H1 (cell line): ENCODE data around the gene IRF7. TPM values are rescaled to one million over a fixed set of nuclear protein-coding genes. Genes with fewer than 3 reads are reported as not detected.

Experiments used
- CTCF ChIA-PET: fragments of 300-600 bp; sonication (Branson Sonifier 250); formaldehyde crosslinking; loops from one replicate; lab custom pipeline; 2021; ENCODE audit not compliant: partially characterized antibody; lab: Charles Lee
- POLR2A ChIA-PET: fragments of 300-600 bp; sonication (Branson Sonifier 250); formaldehyde crosslinking; loops from one replicate; lab custom pipeline; 2021; ENCODE audit warnings: inconsistent platforms; ENCODE audit not compliant: partially characterized antibody; lab: Charles Lee
- DNase-seq, 2 experiments: peaks; one replicate each; pipeline versions ENCODE4 v3.0.0 to v3.0.0-alpha.2; 2010 to 2022; ENCODE audit warnings: low spot score in 2 of 2, low read depth in 1 of 2, mixed read lengths in 1 of 2
- FAIRE-seq: peaks from 2 replicates; lab custom pipeline; 2011; peaks lifted over from hg19 to GRCh38; lab: Jason Lieb, UNC
- H2AFZ ChIP-seq: 2 replicates; pipeline ENCODE4 v1.8.1; 2012; ENCODE audit warnings: low read length, inconsistent platforms
- H2AK5ac ChIP-seq: 2 replicates; pipeline ENCODE4 v1.6.1; 2013; ENCODE audit warnings: low read depth, low read length
- H2BK120ac ChIP-seq: replicated peaks from 2 replicates; pipeline ENCODE3; 2013; ENCODE audit warnings: low read depth, low read length, inconsistent platforms
- H2BK12ac ChIP-seq: 2 replicates; pipeline ENCODE4 v1.6.1; 2013; ENCODE audit warnings: low read depth, low read length
- H2BK15ac ChIP-seq: 2 replicates; pipeline ENCODE4 v1.6.1; 2013; ENCODE audit warnings: low read length
- H2BK20ac ChIP-seq: 2 replicates; pipeline ENCODE4 v1.6.1; 2013; ENCODE audit warnings: low read length
- H2BK5ac ChIP-seq: 2 replicates; pipeline ENCODE4 v1.6.1; 2013; ENCODE audit warnings: low read depth, low read length
- H3K14ac ChIP-seq: 2 replicates; pipeline ENCODE4 v1.6.1; 2013; ENCODE audit warnings: inconsistent platforms; ENCODE audit not compliant: insufficient read length
- H3K18ac ChIP-seq: 2 replicates; pipeline ENCODE4 v1.6.1; 2013; ENCODE audit warnings: low read length; ENCODE audit errors: extremely low read depth
- H3K23ac ChIP-seq: 2 replicates; pipeline ENCODE4 v1.6.1; 2013; ENCODE audit warnings: inconsistent platforms; ENCODE audit not compliant: insufficient read length
- H3K23me2 ChIP-seq: 2 replicates; pipeline ENCODE4 v1.6.1; 2013; ENCODE audit warnings: low read depth, low read length
- H3K27ac ChIP-seq: 2 replicates; pipeline ENCODE4 v1.6.1; 2011; ENCODE audit warnings: low read depth, low read length, inconsistent platforms
- H3K27me3 ChIP-seq, 4 experiments: replicated peaks in 1 of 4; 1 replicate in 1 of 4; 2 replicates in 3 of 4; pipeline versions ENCODE4 v1.6.1 to v1.8.1; 2011 to 2013; ENCODE audit warnings: low read length in 3 of 4, mild to moderate bottlenecking in 3 of 4, inconsistent platforms in 2 of 4, mixed read lengths in 2 of 4, moderate library complexity in 1 of 4; ENCODE audit not compliant: control insufficient read depth in 3 of 4, insufficient read depth in 3 of 4; ENCODE audit errors: extremely low read depth in 1 of 4
- H3K36me3 ChIP-seq, 4 experiments: 2 replicates each; pipeline versions ENCODE4 v1.6.1 to v1.8.1; 2011 to 2013; ENCODE audit warnings: mild to moderate bottlenecking in 4 of 4, low read length in 3 of 4, moderate library complexity in 2 of 4, control low read depth in 1 of 4, inconsistent platforms in 1 of 4; ENCODE audit not compliant: insufficient read depth in 4 of 4, control insufficient read depth in 2 of 4
- H3K4ac ChIP-seq: replicated peaks from 2 replicates; pipeline ENCODE3; 2013; ENCODE audit warnings: low read length, low read depth, mixed read lengths, inconsistent platforms; ENCODE audit not compliant: insufficient read length
- H3K4me1 ChIP-seq, 4 experiments: replicated peaks in 1 of 4; 1 replicate in 1 of 4; 2 replicates in 3 of 4; pipeline versions ENCODE4 v1.6.1 to v1.8.1; 2011 to 2013; ENCODE audit warnings: low read length in 3 of 4, inconsistent platforms in 2 of 4, mixed read lengths in 1 of 4; ENCODE audit not compliant: insufficient read depth in 4 of 4, control insufficient read depth in 3 of 4
- H3K4me2 ChIP-seq, 2 experiments: 2 replicates each; pipeline versions ENCODE4 v1.6.1 to v1.8.1; 2011 to 2013; ENCODE audit warnings: low read depth in 2 of 2, low read length in 2 of 2, control low read depth in 1 of 2, inconsistent platforms in 1 of 2, mild to moderate bottlenecking in 1 of 2; ENCODE audit not compliant: insufficient read depth in 1 of 2
- H3K4me3 ChIP-seq, 4 experiments: fragments of 200-600, 300-600 bp in 1 of 4; sonication (generic), shearing (Covaris generic), sonication (Bioruptor Twin) in 1 of 4; 2 replicates each; pipeline versions ENCODE4 v1.5.1 to v1.8.1; 2011 to 2016; ENCODE audit warnings: low read length in 4 of 4, low read depth in 3 of 4, control low read depth in 2 of 4, inconsistent platforms in 2 of 4, mild to moderate bottlenecking in 2 of 4, mixed read lengths in 1 of 4, moderate library complexity in 1 of 4; ENCODE audit not compliant: insufficient read depth in 2 of 4; ENCODE audit errors: extremely low read depth in 1 of 4
- H3K56ac ChIP-seq: replicated peaks from 2 replicates; pipeline ENCODE3; 2013; ENCODE audit warnings: low read depth, mild to moderate bottlenecking, mixed read lengths, low read length, inconsistent platforms; ENCODE audit not compliant: insufficient read length
- H3K79me1 ChIP-seq: 2 replicates; pipeline ENCODE4 v1.6.1; 2013; ENCODE audit warnings: low read depth, low read length, control low read depth
- H3K79me2 ChIP-seq, 2 experiments: 2 replicates each; pipeline versions ENCODE4 v1.6.1 to v1.8.1; 2012 to 2013; ENCODE audit warnings: low read length in 2 of 2, mild to moderate bottlenecking in 2 of 2, inconsistent platforms in 1 of 2; ENCODE audit not compliant: insufficient read depth in 2 of 2, control insufficient read depth in 1 of 2
- H3K9ac ChIP-seq, 4 experiments: replicated peaks in 1 of 4; 1 replicate in 1 of 4; 2 replicates in 3 of 4; pipeline versions ENCODE4 v1.6.1 to v1.8.1; 2011 to 2013; ENCODE audit warnings: low read depth in 3 of 4, low read length in 3 of 4, control low read depth in 2 of 4, mild to moderate bottlenecking in 2 of 4, moderate library complexity in 2 of 4, inconsistent platforms in 1 of 4; ENCODE audit errors: extremely low read depth in 1 of 4
- H3K9me3 ChIP-seq, 2 experiments: 2 replicates each; pipeline versions ENCODE4 v1.6.1 to v1.8.1; 2012 to 2013; ENCODE audit warnings: mild to moderate bottlenecking in 2 of 2, moderate library complexity in 2 of 2, control low read depth in 1 of 2, inconsistent platforms in 1 of 2, low read depth in 1 of 2, low read length in 1 of 2, mixed read lengths in 1 of 2; ENCODE audit not compliant: insufficient read depth in 2 of 2
- H4K20me1 ChIP-seq, 2 experiments: replicated peaks in 1 of 2; 2 replicates each; pipeline versions ENCODE3 to v1.8.1; 2011 to 2013; ENCODE audit warnings: inconsistent platforms in 2 of 2, low read length in 2 of 2, mild to moderate bottlenecking in 1 of 2; ENCODE audit not compliant: insufficient read depth in 2 of 2, control insufficient read depth in 1 of 2
- H4K5ac ChIP-seq: 2 replicates; pipeline ENCODE4 v1.6.1; 2013; ENCODE audit warnings: low read length, low read depth, mixed read lengths, inconsistent platforms; ENCODE audit not compliant: insufficient read length
- H4K8ac ChIP-seq: 2 replicates; pipeline ENCODE4 v1.8.0; 2013; ENCODE audit warnings: mild to moderate bottlenecking, moderate library complexity, low read length, inconsistent platforms; ENCODE audit not compliant: insufficient read depth; ENCODE audit errors: extremely low read depth
- H4K91ac ChIP-seq: replicated peaks from 2 replicates; pipeline ENCODE3; 2013; ENCODE audit warnings: low read length, mixed read lengths, inconsistent platforms; ENCODE audit not compliant: insufficient read length
- BCL11A ChIP-seq, 2 experiments: IDR thresholded peaks; one replicate each; pipeline ENCODE4 v1.6.1; 2011; ENCODE audit warnings: low read depth in 2 of 2, low read length in 2 of 2, mild to moderate bottlenecking in 2 of 2
- BRCA1 ChIP-seq: IDR thresholded peaks from 2 replicates; pipeline ENCODE4 v1.6.1; 2012; ENCODE audit warnings: low read depth, low read length, improper control_type of control experiment
- CREB1 ChIP-seq: IDR thresholded peaks from 2 replicates; pipeline ENCODE4 v1.6.1; 2012; ENCODE audit warnings: inconsistent platforms
- CTBP2 ChIP-seq: IDR thresholded peaks from 2 replicates; pipeline ENCODE4 v1.7.0; 2011; ENCODE audit warnings: borderline replicate concordance, mild to moderate bottlenecking, moderate library complexity, mixed read lengths, low read length; ENCODE audit not compliant: insufficient read depth, insufficient read length
- EGR1 ChIP-seq: IDR thresholded peaks from 2 replicates; pipeline ENCODE4 v1.6.1; 2011; ENCODE audit warnings: low read depth, low read length, borderline replicate concordance
- RNF2 ChIP-seq: fragments of 200-900, 300-1000 bp; sonication (generic); IDR thresholded peaks from 2 replicates; pipeline ENCODE4 v1.7.1; 2016; ENCODE audit warnings: borderline replicate concordance, low read depth, mild to moderate bottlenecking, antibody characterized with exemption, low read length; ENCODE audit not compliant: poor library complexity, severe bottlenecking; ENCODE audit errors: missing control alignments
- TAF1 ChIP-seq: IDR thresholded peaks from 2 replicates; pipeline ENCODE4 v1.6.1; 2011; ENCODE audit warnings: mild to moderate bottlenecking, low read depth, low read length
- WGBS, 2 experiments: shearing (Covaris generic) in 1 of 2; methylation state at CpG; one replicate each; pipeline versions ENCODE4 v1.1.6 to v1.1.7; 2013 to 2015; ENCODE audit warnings: low lambda C conversion rate in 2 of 2, mixed read lengths in 2 of 2, inconsistent platforms in 1 of 2, low coverage in 1 of 2, missing lambda C conversion rate in 1 of 2; ENCODE audit not compliant: insufficient replicate concordance in 2 of 2, insufficient coverage in 1 of 2, insufficient read length in 1 of 2; ENCODE audit errors: extremely low coverage in 1 of 2, missing lambda C conversion rate in 1 of 2; 5-methylcytosine and 5-hydroxymethylcytosine counted together
- polyA plus RNA-seq, 7 experiments: library from polyadenylated mRNA; depleted of rRNA in 3 of 7; stranded (reverse) in 5 of 7; unstranded in 2 of 7; fragments of >200 nt in 5 of 7; fragments of 200-250 nt in 2 of 7; gene quantifications; 1 replicate in 5 of 7; 2 replicates in 1 of 7; 4 replicates in 1 of 7; pipeline versions ENCODE4 v1.2.1 to v1.2.3, GENCODE V29; 2011 to 2013; ENCODE audit warnings: missing spikeins in 2 of 7, mixed read lengths in 2 of 7
- total RNA-seq: library from RNA; stranded (reverse); fragmentation: NEBNext Ultra II Directional; extraction: Animal tissue kit (Norgen Biotek cat#: 25700); gene quantifications from 2 replicates; pipeline ENCODE4 v1.2.1, GENCODE V29; 2021
- TF ChIP-seq, protein P1 (sequence below): IDR thresholded peaks from 2 replicates; pipeline ENCODE4 v1.6.1; 2012; ENCODE audit warnings: inconsistent platforms
- TF ChIP-seq, protein P2 (sequence below): IDR thresholded peaks from 2 replicates; pipeline ENCODE4 v1.6.1; 2012; ENCODE audit warnings: low read length, inconsistent platforms

IRF7 gene
- total and polyA plus RNA-seq, 2 of the 8 experiments (the other 6 are each of a cell fraction or from before 2014, with no cell fraction given), result 9.1 to 9.6 TPM

DNA sequence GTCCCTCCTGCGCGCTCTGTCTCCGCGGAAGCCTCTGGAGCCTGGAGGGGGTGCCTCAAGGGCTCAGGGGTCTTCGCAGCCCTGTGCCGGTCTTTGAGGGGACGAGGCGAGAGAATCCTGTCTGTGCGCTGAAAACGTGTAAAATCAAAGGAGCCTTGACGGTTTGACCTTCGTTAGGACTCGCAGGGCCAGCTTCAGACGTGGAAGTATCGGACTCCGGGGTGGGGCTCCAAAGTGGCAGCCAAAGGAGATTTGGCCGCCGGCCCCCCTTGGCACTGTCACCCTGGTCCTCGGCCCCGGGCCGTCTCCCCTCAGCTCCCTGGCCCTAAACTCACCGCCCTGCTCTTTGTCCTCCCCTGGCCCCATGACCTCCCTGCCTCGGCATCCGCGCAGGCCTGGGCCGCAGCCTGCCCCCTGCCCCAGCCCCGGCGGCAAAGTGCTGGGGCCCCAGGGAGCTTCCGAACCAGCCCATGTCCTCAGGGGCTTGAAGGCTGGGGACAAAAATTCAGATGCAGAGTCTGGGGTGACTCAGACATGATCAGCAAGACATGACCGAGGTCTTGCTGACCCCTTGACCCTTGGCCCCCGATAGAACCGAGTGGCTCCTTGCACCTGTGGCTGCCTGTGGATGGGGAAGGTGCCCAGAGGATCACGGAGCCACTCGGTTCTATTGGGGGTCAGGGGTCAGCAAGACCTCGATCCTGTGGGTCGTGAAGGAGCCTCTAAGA is 46.4 kb downstream of the IRF7 start:
- Histone ChIP-seq H2BK15ac (peak overlapping the region; percentile 92), H3K4me1 (peaks cover 2 to 24% (median 12%) of the 10 kb centered on the region in 4 experiments; a peak in 6 of 7 replicates), H4K5ac (no peak overlapping the region), H3K36me3 (no peaks in the 10 kb centered on the region; a peak in 1 of 8 replicates), H3K56ac (peak overlapping the region; percentile 59), H3K4ac (peak overlapping the region; percentile 7), H3K23me2 (peaks cover 4% of the 10 kb centered on the region; the same call in 1 of the 2 replicates), H3K4me3 (peak overlapping the region; percentile 20 to 67 (median 36)), H2AFZ (no peak overlapping the region), H3K27me3 (peaks cover under 1 to 5% (median 3%) of the 10 kb centered on the region in 4 experiments), H4K20me1 (peaks cover 2 to 17% of the 10 kb centered on the region in 2 experiments), H3K27ac (no peak overlapping the region), H4K8ac (peak overlapping the region; percentile 45), H2BK12ac (0 out of 2 replicates have a peak overlapping the region, but pooled peaks have one; percentile 27), H2BK5ac (no peak overlapping the region), H3K14ac (no peak overlapping the region), H4K91ac (no peak overlapping the region), H3K4me2 (peak overlapping the region; percentile 58 to 93), H2AK5ac (no peak overlapping the region), H3K79me2 (no peaks in the 10 kb centered on the region), H3K79me1 (peaks cover 6% of the 10 kb centered on the region; the same call in 1 of the 2 replicates), H3K23ac (no peak overlapping the region), H3K9me3 (no peaks in the 10 kb centered on the region), H3K9ac (0 out of 7 replicates have a peak overlapping the region, but pooled peaks of 1 of the 4 experiments have one; percentile 22), H2BK20ac (no peak overlapping the region), H2BK120ac (no peak overlapping the region), H3K18ac (peak overlapping the region; percentile 71)
- no peak for DNase-seq
- no peak for FAIRE-seq
- WGBS, 2 experiments, result 72% methylated on average over 32 of the region's 36 CpGs; no CpG with 5 or more reads in 1 of the 2 experiments
- ChIA-PET CTCF (interaction anchor here (1.8 kb wide), 1 partner anchor 158 kb away, joined by 6 read pairs; no protein-coding TSS in a partner anchor), POLR2A (interaction anchor here (1.8 to 2.0 kb wide), 3 partner anchors 9 to 213 kb away, joined by 6 to 13 read pairs (median 7); partner anchors contain the start of gene LMNTD2)
- TF ChIP-seq RNF2 (no peak), TAF1 (no peak), EGR1 (no peak), CREB1 (no peak), BCL11A (IDR thresholded peaks at IDR 0.05; ENCODE audit: low read depth in 2 of 2, low read length in 2 of 2) (no peak), CTBP2 (no peak), BRCA1 (no peak)
- TF ChIP-seq, protein P1, sequence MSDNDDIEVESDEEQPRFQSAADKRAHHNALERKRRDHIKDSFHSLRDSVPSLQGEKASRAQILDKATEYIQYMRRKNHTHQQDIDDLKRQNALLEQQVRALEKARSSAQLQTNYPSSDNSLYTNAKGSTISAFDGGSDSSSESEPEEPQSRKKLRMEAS, result no peak
- TF ChIP-seq, protein P2, sequence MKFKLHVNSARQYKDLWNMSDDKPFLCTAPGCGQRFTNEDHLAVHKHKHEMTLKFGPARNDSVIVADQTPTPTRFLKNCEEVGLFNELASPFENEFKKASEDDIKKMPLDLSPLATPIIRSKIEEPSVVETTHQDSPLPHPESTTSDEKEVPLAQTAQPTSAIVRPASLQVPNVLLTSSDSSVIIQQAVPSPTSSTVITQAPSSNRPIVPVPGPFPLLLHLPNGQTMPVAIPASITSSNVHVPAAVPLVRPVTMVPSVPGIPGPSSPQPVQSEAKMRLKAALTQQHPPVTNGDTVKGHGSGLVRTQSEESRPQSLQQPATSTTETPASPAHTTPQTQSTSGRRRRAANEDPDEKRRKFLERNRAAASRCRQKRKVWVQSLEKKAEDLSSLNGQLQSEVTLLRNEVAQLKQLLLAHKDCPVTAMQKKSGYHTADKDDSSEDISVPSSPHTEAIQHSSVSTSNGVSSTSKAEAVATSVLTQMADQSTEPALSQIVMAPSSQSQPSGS, result no peak
